Measurements from ENCODE around the gene SLC10A7.
"Not testable (repeated sequence)": the region's sequence is repeated elsewhere in the genome, so short reads cannot be mapped to it uniquely, and the experiment has no call there.

Gene SLC10A7

GRCh38 chr4:146359771-146360170, 162.0 kb downstream of the SLC10A7 start:
- no peak for DNase-seq (ENCODE audit: low read depth in 2 of 2)

DNA sequence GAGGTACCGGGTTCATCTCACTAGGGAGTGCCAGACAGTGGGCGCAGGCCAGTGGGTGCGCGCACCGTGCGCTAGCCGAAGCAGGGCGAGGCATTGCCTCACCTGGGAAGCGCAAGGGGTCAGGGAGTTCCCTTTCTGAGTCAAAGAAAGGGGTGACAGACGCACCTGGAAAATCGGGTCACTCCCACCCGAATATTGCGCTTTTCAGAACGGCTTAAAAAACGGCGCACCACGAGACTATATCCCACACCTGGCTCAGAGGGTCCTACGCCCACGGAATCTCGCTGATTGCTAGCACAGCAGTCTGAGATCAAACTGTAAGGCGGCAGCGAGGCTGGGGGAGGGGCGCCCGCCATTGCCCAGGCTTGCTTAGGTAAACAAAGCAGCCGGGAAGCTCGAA, 171.6 kb downstream of the SLC10A7 start:
- not testable (repeated sequence) for DNase-seq (ENCODE audit: low read depth in 2 of 2)

DNA sequence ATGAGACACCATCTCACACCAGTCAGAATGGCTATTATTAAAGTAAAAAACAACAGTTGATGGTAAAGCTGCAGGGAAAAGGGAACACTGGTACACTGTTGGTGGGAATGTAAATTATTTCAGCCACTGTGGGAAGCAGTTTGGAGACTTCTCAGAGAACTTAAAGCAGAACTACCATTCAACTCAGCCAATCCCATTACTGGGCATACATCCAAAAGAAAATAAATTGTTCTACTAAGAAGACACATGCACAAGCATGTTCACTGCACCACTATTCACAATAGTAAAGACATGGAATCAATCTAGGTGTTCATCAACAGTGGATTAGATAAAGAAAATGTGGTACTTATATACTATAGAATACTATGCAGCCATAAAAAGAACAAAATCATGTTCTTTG, 172.4 kb downstream of the SLC10A7 start:
- DNase-seq (ENCODE audit: low read depth in 2 of 2), result no peak

GRCh38 chr4:146347822-146348221, 173.9 kb downstream of the SLC10A7 start:
- DNase-seq (ENCODE audit: low read depth in 2 of 2), result no peak

DNA sequence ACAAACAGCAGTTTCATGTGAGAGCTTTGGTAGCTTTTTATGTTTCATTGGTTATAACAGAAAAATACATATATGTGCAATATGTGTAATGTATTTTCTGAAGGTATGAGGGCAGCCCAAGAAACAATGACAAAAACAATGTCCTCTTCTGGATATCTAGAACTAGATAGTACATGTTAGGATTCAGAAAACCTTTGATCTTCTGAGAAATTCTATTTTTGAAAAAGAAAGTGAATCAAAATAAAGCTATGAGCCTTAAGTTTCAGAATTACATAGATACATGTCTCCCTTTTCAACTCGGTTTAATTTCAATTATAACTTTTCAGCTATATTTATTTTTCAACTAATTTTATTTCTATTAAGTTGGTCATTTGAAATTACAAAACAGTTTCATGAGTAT, 175.5 kb downstream of the SLC10A7 start:
- DNase-seq (ENCODE audit: low read depth in 2 of 2), result no peak

GRCh38 chr4:146343776-146344175, 178.0 kb downstream of the SLC10A7 start:
- no peak for DNase-seq (ENCODE audit: low read depth in 2 of 2)

GRCh38 chr4:146343199-146343598, 178.5 kb downstream of the SLC10A7 start:
- no peak for DNase-seq (ENCODE audit: low read depth in 2 of 2)

DNA sequence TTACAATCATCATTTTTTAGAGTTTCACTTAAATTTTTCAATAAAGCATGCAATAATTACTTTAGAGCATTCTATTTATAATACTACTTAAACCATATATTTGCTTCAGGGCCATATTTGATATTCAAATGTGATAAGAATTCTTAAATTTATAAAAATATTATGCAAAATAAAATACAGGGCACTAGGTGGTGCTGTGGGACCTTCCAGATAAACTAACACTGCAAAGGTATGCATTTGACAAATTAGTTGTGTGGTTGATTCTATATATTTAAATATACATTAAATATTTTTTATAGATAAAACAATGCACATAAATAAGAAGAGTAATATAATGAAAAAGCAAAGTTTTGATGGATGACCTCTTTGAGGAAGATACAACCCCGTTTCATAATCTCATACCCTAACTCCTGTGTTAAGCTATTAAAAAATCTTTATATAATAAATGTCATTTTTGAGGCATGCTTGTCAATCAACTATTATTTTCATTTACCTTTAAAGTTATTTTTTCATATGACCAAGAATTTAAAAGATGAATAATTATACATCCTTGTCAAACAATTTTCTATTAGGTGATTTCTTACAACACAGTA, 179.0 kb downstream of the SLC10A7 start:
- DNase-seq (ENCODE audit: low read depth in 2 of 2), result no peak

DNA sequence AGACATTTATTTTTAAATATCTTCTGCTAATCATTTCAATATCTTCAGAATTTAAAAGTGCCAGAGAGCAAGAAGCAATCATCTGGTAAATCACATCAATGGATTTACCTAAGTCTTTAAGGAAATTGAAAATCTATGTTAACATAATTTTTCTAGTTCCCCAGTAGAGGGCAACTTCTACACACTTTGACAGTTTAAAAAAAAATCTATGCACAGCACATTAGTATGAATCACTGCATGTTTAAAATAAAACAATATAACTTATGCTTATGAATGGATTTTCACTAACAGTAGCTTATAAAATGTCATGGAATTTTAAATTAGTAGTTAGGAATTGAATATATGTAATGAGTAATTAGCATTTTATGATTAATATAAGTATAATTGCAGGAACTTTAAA, 180.9 kb downstream of the SLC10A7 start:
- DNase-seq (ENCODE audit: low read depth in 2 of 2), result no peak

DNA sequence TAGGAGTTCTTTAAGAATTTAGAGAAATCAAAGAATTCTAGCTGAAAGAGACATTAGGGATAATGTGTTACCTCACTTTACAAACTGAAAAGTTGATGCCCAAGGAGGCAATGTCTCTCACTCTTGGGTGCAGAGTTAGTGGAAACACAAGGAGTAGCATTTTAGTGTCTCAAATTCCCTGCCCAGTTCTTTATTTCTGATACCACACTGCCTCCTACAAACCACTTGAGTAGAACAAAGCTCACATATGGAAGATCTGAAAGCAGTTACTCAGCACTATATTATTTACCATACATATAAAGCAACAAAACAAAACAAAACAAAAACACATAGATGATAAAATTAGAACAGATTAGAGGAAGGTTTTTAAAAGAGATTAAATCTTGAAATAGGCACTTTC, 183.2 kb downstream of the SLC10A7 start:
- DNase-seq (ENCODE audit: low read depth in 2 of 2), result no peak

GRCh38 chr4:146336410-146336807, 185.3 kb downstream of the SLC10A7 start:
- no peak for DNase-seq (ENCODE audit: low read depth in 2 of 2)

DNA sequence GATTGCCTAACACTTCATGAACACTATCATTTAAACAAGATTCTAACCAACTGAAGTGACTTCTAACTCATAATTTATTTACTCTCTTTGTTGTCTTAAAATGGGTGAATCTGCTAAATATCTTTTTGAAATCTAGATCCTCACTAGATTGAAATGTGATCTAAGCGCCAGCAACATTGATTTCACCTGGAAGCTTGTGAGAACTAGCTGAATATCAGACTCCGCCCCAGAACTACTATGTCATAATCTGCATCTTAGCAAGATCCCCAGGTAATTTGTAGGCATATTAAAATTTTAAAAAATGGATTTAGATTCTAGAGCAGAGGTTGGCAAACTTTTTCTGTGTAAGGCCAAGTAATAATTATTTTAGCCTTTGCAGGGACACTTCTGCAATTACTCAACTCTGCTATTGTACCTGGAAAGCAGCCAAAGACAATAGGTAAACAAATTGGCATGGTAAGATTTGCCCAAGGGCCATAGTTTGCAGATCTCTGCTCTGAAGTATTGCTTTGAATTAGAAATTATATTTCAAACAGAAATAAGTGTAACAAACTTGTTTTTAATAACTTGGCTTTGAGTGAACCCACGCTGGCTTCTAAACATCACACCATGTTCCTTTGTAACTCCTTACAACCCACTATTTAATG, 185.9 kb downstream of the SLC10A7 start:
- DNase-seq (ENCODE audit: low read depth in 2 of 2), result no peak

GRCh38 chr4:146334862-146335449, 186.8 kb downstream of the SLC10A7 start:
- no peak for DNase-seq (ENCODE audit: low read depth in 2 of 2)

GRCh38 chr4:146333895-146334262, 187.9 kb downstream of the SLC10A7 start:
- DNase-seq (ENCODE audit: low read depth in 2 of 2), result no peak

- DNase-seq (ENCODE audit: low read depth in 2 of 2), result no peak
These were observed 188.4 kb downstream of the SLC10A7 start for GRCh38 chr4:146333187-146333894.

GRCh38 chr4:146330392-146330791, 191.3 kb downstream of the SLC10A7 start:
- no peak for DNase-seq (ENCODE audit: low read depth in 2 of 2)

DNA sequence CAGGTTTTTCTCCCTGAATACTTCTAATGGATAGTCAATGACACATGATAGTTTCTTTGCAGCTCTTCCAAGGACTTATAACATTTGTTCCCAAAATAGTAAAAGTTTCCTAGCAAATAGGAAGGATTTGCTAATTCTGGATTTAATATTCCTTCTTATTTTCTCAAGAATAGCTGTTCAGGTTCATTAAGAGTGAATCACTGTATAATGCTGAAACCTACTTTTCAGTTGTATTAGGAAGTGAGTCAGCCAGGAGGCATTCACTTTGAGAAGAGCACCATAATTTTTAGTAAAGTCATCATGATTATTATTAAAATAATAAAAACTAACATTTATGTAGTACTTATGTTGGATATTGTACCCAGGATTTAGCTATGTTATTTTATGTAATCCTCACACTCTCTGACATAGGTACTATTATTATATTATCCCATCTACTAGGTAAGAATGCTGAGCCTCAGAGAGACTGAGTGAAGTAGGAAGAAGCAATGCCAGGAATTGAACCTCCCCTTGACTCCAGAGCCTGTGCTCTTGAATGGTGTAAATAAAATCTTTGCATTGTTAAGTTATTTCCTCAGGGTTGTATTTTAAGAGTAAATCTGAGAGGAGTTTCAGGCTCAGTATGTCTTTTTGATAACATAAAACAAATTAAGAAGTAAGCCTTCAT, 192.6 kb downstream of the SLC10A7 start:
- no peak for DNase-seq (ENCODE audit: low read depth in 2 of 2)

DNA sequence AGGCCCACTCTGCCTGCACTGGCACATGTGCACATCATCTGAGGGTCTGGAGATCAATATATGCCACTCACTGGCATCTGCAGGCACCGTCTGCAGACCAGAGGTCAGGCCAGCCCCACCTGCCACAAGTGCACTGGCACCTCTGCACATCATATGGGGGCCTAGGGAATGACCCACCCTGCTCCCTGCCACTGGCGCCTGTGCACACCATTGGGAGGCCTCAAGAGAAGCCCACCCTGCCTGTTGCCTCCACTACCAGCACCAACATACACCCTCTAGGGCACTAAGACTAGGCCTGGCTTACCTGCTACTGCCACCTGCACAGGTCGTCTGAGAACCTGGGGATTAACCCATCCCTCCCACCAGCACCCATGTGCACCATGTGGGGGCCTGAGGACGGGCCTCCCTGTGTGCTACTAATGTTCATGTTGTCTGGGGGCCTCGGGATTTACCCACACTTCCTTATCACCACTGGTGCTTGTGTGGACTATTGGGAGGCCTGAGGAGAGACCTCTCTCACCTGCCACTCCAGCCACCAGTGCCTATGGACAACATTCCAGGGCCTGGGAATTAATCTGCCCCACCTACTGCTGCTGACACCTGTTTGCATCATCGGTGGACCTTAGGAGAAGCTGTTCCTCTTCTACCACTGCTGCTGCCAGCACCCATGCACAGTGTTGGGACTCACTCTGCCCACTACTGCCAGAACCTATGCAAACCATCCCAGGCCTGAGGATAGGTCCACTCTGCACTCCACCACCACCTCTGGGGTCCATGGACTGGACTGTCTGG, 193.7 kb downstream of the SLC10A7 start:
- no peak for DNase-seq (ENCODE audit: low read depth in 2 of 2)

GRCh38 chr4:146318894-146319293, 202.8 kb downstream of the SLC10A7 start:
- no peak for DNase-seq (ENCODE audit: low read depth in 2 of 2)

DNA sequence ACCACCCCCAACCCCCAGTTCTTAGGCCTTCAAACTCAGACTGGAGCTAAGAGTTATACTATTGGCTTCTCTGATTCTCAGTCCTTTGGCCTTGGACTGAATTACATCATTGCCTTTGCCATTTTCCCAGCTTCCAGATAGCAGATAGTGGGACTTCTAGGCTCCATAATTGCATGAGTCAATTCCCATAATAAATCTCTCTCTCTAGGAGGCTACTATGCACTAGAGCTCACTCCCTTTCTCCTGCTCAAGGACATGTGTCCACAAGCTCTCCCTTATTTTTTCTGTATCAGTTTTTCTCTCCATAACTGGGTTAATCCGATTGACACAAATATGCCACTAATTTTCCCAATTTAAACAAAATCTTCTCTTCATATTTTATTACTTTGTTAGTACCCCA, 204.0 kb downstream of the SLC10A7 start:
- no peak for DNase-seq (ENCODE audit: low read depth in 2 of 2)

DNA sequence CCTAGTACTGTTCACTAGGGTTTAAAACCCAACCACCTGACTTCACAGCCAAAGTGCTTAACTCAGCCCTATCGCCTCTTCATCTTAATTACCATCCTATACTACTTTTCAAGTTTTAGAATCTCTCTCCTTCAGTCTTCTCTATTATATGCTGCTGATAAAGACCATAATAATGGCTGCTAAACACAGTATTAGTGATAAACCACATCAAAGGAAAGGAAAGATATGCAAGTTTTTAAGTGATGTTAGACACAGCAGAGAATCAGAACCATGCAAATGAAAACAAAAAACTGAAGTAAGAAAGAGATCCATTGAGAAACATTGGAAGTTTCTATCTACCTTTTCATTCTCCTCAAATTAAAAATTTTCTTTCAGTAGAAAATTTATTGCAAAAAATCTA, 206.6 kb downstream of the SLC10A7 start:
- no peak for DNase-seq (ENCODE audit: low read depth in 2 of 2)

Measured in stimulated activated CD8-positive, alpha-beta memory T cell treated with anti-CD3 and anti-CD28 coated beads, Interleukin-2, amount 100 ng/mL, for 1 hour (primary cell).